ENCODE data around the gene FGD4.

FGD4 gene

DNA sequence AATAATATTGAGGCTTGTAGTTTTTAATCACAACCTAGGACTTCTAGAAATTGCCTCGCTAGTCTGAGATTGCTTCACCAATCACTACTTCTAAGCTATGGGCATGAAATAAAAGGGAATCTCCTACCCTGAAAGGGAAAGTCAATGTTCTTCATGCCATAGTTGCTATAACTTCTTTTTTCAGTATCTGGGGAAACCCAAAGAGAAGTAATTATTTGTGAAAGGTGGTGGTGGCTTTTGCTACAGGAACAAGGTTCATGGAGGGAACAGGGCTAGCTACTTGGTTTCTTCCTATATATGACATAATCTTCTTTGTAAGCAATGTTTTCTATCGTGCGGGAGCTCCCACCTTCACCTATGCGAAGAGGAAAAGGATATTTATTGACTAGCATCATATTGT is 218.2 kb downstream of the FGD4 start:
- DNase-seq = no peak

- no peak for DNase-seq
Observed at GRCh38 chr12:32618115-32618514, 218.8 kb downstream of the FGD4 start.

- DNase-seq = no peak
Observed at GRCh38 chr12:32627976-32628375, 228.6 kb downstream of the FGD4 start.

GRCh38 chr12:32641287-32641901 is 242.0 kb downstream of the FGD4 start:
- no peak for DNase-seq

DNA sequence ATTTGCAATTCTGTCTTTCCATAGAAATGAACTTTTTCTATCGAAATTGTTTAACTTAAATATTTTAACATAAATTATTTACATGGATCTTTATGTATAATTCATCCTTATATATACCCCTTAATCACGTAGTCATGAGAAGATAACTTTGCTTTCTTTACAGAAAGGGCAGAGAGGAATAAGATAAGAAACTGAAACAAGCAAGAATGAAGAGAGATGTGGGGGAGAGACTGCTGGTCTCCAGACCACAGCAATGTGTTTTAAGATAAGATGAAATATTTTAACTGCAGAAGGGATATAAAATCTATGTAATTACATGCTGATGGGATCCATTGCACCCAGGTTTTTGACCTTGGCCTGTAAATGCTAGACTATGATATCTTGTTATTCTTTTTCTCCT is 245.1 kb downstream of the FGD4 start:
- no peak for DNase-seq

- no peak for DNase-seq
Observed at GRCh38 chr12:32647275-32647674, 247.9 kb downstream of the FGD4 start.

DNA sequence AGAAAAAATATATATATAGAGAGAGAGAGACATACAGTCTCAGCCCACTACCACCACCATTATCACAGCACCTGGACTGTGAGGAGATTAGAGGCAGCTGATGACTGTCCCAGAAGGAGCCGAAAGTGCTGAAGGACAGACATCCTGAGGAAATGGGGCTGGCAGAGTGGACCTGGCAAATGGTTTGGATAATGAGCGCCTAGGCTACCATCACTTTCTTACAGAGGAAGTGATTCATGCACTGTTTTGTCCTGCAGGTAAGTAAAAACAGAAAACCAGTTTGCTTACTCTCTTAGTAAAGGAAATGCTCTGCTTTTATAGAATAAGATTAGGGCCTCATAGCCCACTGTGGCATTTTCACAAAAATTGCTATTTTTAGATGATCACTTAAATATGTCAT is 251.2 kb downstream of the FGD4 start:
- no peak for DNase-seq

GRCh38 chr12:32651151-32651955 is 252.0 kb downstream of the FGD4 start:
- no peak for DNase-seq

GRCh38 chr12:32651956-32652210 is 252.5 kb downstream of the FGD4 start:
- DNase-seq = no peak

DNA sequence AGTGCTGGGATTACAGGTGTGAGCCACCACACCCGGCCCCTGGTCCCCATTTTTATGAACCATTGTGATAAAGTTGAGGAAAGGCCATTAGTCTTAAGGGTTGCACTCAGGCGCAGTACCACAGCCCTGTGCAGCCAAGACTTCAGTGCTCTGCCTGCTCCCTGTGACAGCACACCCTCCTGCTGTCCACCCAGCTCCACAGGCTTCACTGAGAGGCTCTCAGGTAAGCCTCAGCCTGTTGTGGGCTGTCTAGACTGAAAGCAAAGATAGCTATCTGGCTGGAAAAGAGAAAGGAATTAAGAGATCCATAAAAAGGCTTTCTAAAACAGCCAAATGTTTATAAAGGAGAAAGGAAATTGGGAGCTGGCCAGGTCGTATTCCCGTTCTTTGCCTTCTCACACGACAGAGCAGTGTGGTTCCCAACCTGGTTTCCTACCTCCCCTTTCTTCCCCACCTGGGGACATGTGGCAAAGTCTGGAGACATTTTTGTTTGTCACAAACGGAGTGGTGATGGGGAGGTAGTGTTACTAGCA is 260.6 kb downstream of the FGD4 start:
- DNase-seq = no peak

DNA sequence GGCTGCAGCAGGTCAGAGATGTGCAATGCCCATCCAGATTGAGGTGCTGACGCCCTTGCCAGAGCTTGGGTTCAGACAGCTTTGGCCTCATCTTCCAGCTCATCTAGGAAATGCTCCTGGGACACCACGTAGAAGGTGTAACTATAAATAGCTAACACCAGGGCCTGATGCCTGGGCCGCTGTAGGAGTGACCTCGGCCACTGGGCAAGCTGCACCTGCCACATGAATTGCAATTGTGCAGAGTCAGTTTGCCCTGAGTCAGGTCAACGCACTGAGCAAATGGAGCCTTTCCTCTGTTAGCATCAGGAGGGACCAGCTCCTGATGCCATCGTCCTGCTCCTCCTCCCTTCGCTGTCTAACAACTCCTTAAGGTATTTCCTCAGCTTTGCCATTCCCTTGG is 262.3 kb downstream of the FGD4 start:
- no peak for DNase-seq

DNA sequence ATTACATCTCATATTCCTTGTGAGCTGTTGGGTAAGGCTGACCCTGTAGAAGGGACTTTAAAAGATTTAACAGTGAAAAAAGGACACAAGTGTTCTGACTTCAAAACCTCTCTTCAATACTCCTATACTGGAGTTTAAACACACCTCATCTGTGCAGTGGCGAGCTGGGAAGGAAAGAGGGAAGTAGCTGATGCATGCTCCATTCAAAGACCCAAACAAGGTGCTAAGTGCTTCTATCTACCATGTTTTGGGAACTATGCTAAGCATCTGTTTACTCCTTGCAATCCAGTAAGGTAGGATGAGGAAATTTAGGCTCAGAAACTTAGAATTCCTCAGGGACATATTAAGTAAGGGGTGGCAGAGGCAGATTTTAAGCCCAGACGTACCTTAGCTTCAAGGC is 263.3 kb downstream of the FGD4 start:
- no peak for DNase-seq

DNA sequence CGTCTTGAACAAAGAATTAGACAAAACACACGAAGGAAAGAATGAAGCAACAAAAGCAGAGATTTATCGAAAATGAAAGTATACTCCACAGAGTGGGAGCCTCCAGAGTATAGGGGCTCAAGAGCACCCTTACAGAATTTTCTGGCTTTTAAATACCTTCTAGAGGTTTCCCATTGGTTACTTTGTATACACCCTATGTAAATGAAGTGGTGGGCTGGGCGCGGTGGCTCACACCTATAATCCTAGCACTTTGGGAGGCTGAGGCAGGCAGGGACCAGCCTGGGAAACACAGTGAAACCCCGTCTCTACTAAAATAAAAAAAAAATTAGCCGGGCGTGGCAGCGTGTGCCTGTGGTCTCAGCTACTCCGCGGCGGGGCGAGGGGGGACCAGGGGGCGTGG is 266.7 kb downstream of the FGD4 start:
- DNase-seq = no peak

DNA sequence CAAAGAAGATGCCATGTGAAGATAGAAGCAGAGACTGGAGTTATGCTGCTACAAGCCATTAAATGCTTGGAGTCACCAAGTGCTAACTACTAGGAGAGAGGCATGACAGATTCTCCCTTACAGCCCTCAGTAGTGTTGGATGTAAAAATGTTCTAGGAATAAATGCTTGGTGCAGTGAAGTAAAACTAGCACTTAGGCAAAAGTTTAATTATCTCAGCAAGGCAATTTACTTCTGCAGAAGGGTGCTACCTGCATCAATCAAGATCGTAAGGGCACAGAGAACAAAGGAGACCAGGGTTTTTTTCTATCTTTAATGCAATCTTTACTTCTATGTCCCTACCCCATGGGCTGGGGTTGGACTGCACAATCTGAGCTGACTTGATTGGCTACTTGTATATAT is 270.2 kb downstream of the FGD4 start:
- DNase-seq = no peak

DNA sequence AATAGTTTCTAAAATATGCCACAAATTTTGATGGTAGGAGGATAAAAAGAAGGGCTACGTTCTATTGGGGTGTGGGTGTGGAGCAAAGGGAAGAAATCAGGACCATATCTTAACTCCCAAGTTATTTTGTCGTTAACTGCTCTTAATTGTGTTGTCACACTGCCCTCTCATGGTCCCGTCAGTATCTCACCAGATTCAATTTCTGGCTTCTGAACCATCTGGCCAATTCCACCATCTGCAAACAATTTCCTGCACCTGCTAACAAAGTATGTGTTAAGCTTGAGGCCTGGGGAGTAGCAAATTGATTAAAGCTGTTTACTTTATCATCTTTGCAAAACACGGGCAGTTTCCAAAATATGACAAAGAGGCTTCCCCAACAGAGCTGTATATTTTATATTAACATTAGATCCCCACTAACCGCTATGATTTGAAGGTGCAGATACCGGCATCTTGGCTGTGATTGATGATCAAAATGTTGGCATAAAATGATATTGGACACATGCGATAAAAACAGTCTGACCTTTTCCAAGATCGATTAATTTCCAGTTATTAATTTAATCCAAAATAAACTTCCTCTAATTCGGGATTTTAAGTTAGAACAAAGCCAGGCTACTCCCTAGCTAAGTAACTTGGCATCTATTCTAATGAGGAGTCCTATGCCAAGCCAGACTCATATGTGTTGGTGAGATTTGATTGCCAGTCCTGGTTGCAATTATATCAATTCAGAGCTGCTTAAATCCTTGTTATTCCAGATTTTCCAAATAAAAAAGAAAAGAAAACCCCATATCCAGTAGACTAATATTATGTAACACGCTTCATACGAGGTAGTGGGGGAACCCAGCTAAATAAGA is 272.8 kb downstream of the FGD4 start:
- DNase-seq = no peak

DNA sequence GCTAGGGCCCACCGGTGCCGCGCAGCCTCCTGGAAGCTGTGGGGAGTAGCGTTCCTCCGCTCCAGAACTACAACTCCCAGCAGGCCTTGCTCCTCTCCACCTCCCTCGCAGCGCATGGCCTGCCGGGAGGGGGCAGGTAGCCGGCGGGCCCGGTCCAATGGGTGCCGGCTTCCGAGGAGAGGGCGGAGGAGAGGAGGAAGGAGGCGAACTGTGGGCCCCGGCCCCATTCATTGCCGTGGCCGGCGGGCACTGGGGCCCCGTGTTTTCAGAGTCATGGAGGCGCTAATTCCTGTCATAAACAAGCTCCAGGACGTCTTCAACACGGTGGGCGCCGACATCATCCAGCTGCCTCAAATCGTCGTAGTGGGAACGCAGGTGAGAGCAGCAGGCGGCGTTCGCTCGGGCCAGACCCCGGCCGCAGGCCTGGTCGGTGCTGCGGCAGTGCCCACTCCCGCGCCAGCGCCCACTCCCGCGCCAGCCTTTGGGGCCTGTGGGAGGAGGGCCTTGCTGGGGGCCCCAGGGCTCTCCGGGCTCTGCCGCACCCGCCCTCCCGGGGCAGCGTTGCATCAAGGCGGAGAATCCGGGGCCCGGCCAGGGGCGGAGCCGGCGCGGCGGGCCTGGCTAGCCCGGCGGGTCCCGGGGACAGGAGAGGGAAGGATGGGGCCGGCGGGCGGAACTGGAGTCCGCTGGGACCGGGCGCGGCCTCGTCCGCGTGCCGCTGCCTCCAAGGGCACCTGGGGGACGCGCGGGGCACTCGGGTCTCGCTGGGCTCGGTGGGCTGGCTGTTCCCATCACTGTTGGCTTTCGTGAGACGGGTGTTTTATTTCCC is 279.9 kb downstream of the FGD4 start, which contains the start of gene DNM1L:
Gene DNM1L, plus strand, starts transcription at position 211 of the 829 bp plus-strand sequence. Its CDS starts 63 bp downstream, at position 274.
- peak; percentile 49 for DNase-seq

GRCh38 chr12:32679920-32680237 is 280.5 kb downstream of the FGD4 start:
- DNase-seq = no peak

DNA sequence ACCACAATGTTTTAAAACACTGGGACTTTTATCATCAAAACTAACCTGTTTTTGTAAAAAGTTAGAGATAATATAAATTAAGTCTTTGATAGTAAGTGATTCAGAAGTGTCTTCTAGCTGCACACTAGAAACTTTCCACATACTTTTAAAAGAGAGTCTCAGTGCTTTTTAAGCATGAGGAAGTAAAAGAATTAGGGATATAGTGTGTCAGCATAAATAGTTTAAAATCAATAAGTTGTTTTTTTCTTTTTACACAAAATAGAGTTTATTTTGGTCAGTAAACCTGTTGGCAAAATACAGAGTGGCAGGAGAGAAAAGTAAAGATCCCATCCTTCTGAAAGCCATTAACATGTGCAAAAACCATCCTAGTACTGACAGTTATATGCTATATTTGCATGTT is 281.4 kb downstream of the FGD4 start:
- no peak for DNase-seq

GRCh38 chr12:32681272-32681671 is 281.9 kb downstream of the FGD4 start:
- no peak for DNase-seq

DNA sequence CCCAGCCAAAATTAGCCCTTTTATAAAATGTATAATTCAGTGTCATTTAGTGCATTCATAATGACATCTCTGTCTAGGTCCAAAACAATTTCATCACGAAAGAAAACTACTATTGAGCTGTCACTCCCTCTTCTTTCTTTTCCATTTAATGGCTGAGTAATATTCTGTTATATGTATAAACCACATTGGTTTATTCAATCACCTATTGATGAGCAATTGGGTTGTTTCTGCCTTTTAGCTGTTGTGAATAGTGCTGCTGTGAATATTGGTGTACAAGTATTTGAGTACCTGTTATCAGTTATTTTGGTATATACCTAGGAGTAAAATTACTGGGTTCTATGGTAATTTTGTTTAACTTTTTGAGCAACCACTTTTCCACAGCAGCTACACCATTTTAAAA is 287.0 kb downstream of the FGD4 start:
- no peak for DNase-seq

DNA sequence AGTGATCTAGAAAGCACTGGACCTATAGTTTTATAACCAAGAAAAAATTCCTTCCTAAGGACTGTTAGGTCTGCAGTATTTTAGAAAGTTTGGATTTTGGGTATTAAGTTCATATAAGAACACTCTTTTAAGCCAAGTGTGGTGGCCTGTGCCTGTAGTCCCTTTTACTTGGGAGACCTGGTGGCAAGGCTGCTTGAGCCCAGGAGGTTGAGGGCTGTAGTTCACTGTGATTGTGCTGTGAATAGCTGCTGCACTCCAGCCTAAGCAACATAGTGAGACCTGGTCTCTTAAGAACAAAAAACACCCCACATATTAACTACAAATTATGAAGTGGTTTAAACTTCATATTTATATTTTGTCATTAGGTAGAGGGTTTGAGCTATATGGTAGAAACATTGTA is 289.4 kb downstream of the FGD4 start:
- no peak for DNase-seq

- no peak for DNase-seq
Observed at GRCh38 chr12:32690927-32691326, 291.6 kb downstream of the FGD4 start.

GRCh38 chr12:32692358-32692757 is 293.0 kb downstream of the FGD4 start:
- DNase-seq = no peak
